Breast epithelium (tissue), 4 donors: Measurements from ENCODE around the gene TRIM61. TPM values are rescaled to one million over a fixed set of nuclear protein-coding genes. Genes with fewer than 3 reads are reported as not detected.
"Not testable (repeated sequence)": the region's sequence is repeated elsewhere in the genome, so short reads cannot be mapped to it uniquely, and the experiment has no call there.

Source experiments
- DNase-seq, 2 donors: peaks; one replicate each; pipeline ENCODE4 v3.0.0-alpha.2; 2019; ENCODE audit warnings: low spot score in 2 of 2
- H3K27ac ChIP-seq, 2 donors: fragments of 200-600 bp; sonication (generic) in 1 of 2; one replicate each; pipeline ENCODE4 v1.5.1; 2016 to 2019; ENCODE audit warnings: mild to moderate bottlenecking in 1 of 2
- H3K27me3 ChIP-seq, 2 donors: fragments of 200-600 bp; sonication (generic) in 1 of 2; one replicate each; pipeline versions ENCODE4 v1.5.1 to v1.6.0; 2017 to 2019; ENCODE audit warnings: control low read depth in 1 of 2, mild to moderate bottlenecking in 1 of 2
- H3K36me3 ChIP-seq: fragments of 200-600 bp; one replicate; pipeline ENCODE4 v1.5.1; 2019
- H3K4me1 ChIP-seq, 2 donors: fragments of 200-600 bp; sonication (generic); one replicate each; pipeline ENCODE4 v1.5.1; 2016 to 2019; ENCODE audit warnings: control low read depth in 1 of 2
- H3K4me3 ChIP-seq, 3 donors: fragments of 200-600 bp; sonication (generic); 1 replicate in 2 of 3; 2 replicates in 1 of 3; pipeline ENCODE4 v1.5.1; 2016 to 2019; ENCODE audit warnings: mild to moderate bottlenecking in 3 of 3, moderate library complexity in 2 of 3
- H3K9me3 ChIP-seq, 2 donors: fragments of 200-600 bp; sonication (generic) in 1 of 2; one replicate each; pipeline ENCODE4 v1.5.1; 2016 to 2019; ENCODE audit warnings: control low read depth in 1 of 2
- CTCF ChIP-seq, 3 donors: fragments of 450-650 bp; IDR thresholded peaks; one replicate each; pipeline ENCODE4 v1.5.1; 2016 to 2017; ENCODE audit warnings: antibody characterized with exemption in 3 of 3, mild to moderate bottlenecking in 3 of 3, moderate library complexity in 3 of 3
- POLR2A ChIP-seq: fragments of 450-650 bp; IDR thresholded peaks from one replicate; pipeline ENCODE4 v1.6.1; 2016; ENCODE audit warnings: antibody characterized with exemption, mild to moderate bottlenecking, moderate library complexity
- POLR2AphosphoS5 ChIP-seq, 3 donors: sonication (generic); formaldehyde crosslinking; IDR thresholded peaks; one replicate each; pipeline ENCODE4 v1.6.1; 2017; ENCODE audit warnings: antibody characterized with exemption in 3 of 3
- intact Hi-C: fragments of 100-400 bp; cut with DNase I; formaldehyde crosslinking; loops from one replicate; pipeline ENCODE4 v1.15.1; 2023; ENCODE audit warnings: low total_unique reads
- total RNA-seq, 3 donors: library from RNA; depleted of rRNA; stranded (reverse); fragments of >200 nt; gene quantifications; one replicate each; pipeline ENCODE4 v1.1.0, GENCODE V29; 2016

TRIM61 gene
- total RNA-seq, 3 donors from 2014 or later: 0.33 to 0.96 (median 0.44) TPM

GRCh38 chr4:164952551-164952950 lies 24.9 kb downstream of the TRIM61 start:
- Histone ChIP-seq H3K4me1 (no peaks in the 10 kb centered on the region), H3K27ac (no peak overlapping the region), H3K36me3 (no peaks in the 10 kb centered on the region), H3K4me3 (no peak overlapping the region), H3K9me3 (no peaks in the 10 kb centered on the region), H3K27me3 (no peaks in the 10 kb centered on the region)
- TF ChIP-seq POLR2A (no peak), POLR2AphosphoS5 (IDR thresholded peaks at IDR 0.05) (no peak), CTCF (IDR thresholded peaks at IDR 0.05) (no peak)
- DNase-seq: no peak
- intact Hi-C loops: no loop called here

GRCh38 chr4:164949448-164950143 lies 27.9 kb downstream of the TRIM61 start:
- intact Hi-C loops: no loop called here
- Histone ChIP-seq H3K4me1 (no peaks in the 10 kb centered on the region), H3K27ac (no peak overlapping the region), H3K36me3 (no peaks in the 10 kb centered on the region), H3K9me3 (no peaks in the 10 kb centered on the region), H3K27me3 (no peaks in the 10 kb centered on the region), H3K4me3 (no peak overlapping the region)
- TF ChIP-seq POLR2A (no peak), CTCF (IDR thresholded peaks at IDR 0.05) (no peak), POLR2AphosphoS5 (IDR thresholded peaks at IDR 0.05) (no peak)
- no peak for DNase-seq

- Histone ChIP-seq H3K27ac (no peak overlapping the region), H3K36me3 (no peaks in the 10 kb centered on the region), H3K27me3 (no peaks in the 10 kb centered on the region), H3K4me1 (no peaks in the 10 kb centered on the region), H3K9me3 (no peaks in the 10 kb centered on the region), H3K4me3 (no peak overlapping the region)
- TF ChIP-seq CTCF (IDR thresholded peaks at IDR 0.05) (no peak), POLR2A (no peak), POLR2AphosphoS5 (IDR thresholded peaks at IDR 0.05) (no peak)
- no peak for DNase-seq
- intact Hi-C loops: no loop called here
Observed at GRCh38 chr4:164948975-164949374, 28.5 kb downstream of the TRIM61 start.

- H3K4me1 ChIP-seq, H3K9me3 ChIP-seq, H3K4me3 ChIP-seq, H3K36me3 ChIP-seq, H3K27ac ChIP-seq, H3K27me3 ChIP-seq, intact Hi-C loops, DNase-seq: not testable (repeated sequence)
Observed at GRCh38 chr4:164948006-164948405, 29.5 kb downstream of the TRIM61 start.

- no peaks in the 10 kb centered on the region for H3K36me3 ChIP-seq
- DNase-seq: no peak
- no peaks in the 10 kb centered on the region for H3K27me3 ChIP-seq
- no peak for TF ChIP-seq POLR2A
- TF ChIP-seq CTCF (IDR thresholded peaks at IDR 0.05): no peak
- TF ChIP-seq POLR2AphosphoS5 (IDR thresholded peaks at IDR 0.05): no peak
- no peak overlapping the region for H3K27ac ChIP-seq
- no peaks in the 10 kb centered on the region for H3K4me1 ChIP-seq
- intact Hi-C loops: no loop called here
- H3K9me3 ChIP-seq: no peaks in the 10 kb centered on the region
- H3K4me3 ChIP-seq: no peak overlapping the region
Observed at GRCh38 chr4:164946810-164947209, 30.6 kb downstream of the TRIM61 start.
